Activated CD8-positive, alpha-beta memory T cell treated with anti-CD3 and anti-CD28 coated beads, Interleukin-2, amount 50 U/mL, for 24 hours (primary cell): ENCODE measurements around the gene GASK1A.

ENCODE experiments used
- DNase-seq: peaks from one replicate; pipeline ENCODE4 v3.0.0-alpha.2; 2020; ENCODE audit errors: extremely low read depth

The GASK1A gene

GRCh38 chr3:43087249-43087776 lies 108.2 kb downstream of the GASK1A start:
- no peak for DNase-seq

GRCh38 chr3:43089081-43089480 lies 110.0 kb downstream of the GASK1A start:
- no peak for DNase-seq

DNA sequence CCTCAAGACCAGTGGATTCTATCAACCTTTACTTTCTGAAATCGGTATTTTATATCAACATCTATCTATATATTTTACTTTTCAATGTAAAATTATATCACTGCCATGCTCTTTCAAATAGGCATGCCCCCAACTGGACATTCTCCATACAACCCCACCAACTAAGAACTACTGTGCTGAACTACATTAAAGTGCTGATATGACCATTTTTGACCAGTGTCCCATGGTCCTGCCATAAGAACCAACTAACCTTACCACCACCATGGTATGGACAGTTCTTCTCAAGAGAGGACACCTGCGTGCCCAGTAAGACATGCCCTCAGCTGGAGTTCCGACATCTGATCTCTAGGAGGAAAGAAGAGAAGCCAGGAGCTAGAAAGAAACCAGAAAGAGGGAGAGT lies 111.1 kb downstream of the GASK1A start:
- DNase-seq: no peak

DNA sequence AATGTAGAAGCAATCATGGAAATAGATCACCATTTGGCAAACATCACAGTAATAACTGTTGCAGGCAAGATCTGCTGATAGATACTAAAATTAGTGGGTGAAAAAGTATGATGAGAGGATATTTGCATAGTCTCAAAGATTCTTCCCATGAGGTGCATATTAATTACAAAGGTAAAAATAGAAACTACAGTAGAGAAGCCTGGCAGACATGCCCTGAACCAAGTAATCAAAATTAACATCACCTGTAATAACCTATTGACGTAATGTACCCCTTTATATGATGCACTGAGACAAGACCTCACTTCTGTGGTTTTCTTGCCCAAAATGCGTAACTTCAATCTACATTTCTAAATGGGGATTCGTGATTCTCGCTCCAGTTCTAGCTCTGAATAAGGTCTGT lies 112.4 kb downstream of the GASK1A start:
- no peak for DNase-seq

DNA sequence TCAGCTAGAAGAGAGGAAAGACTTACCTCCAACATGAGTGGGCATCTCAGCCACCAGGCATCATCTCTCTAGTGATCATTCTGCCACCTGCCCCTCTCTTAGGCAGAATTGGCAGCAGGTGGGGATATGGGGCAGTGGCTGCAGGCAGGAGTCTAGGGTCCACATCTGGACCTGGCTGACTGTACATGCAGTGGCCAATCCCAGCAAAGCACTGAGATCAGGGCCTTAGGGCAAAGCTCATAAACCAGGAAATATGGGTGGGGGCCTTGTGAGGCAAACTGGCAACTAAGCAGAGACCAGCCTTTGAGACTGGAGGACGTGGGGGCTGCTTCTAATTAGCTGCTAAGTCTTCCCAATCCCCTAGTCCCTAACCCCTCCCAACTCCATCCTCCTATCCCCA lies 113.9 kb downstream of the GASK1A start:
- DNase-seq: no peak

DNA sequence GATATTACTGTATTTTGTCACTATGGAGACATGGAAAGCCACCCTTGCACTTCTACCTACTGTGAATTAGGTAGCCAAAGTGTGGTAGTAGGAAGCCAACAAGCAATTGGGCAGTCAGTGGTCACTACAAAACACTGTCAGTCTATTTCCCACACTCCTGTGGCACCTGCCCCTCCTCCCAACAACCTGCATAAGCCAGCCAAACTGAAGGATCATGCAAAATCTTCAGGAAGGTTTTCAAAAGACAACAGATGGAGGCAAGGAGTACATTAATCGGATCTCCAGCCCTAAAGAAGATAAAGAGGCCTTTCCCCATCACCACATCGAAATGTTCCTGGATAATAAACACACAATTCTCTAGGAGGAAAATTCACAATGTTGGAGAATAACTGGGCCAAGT lies 114.9 kb downstream of the GASK1A start:
- DNase-seq: no peak

DNA sequence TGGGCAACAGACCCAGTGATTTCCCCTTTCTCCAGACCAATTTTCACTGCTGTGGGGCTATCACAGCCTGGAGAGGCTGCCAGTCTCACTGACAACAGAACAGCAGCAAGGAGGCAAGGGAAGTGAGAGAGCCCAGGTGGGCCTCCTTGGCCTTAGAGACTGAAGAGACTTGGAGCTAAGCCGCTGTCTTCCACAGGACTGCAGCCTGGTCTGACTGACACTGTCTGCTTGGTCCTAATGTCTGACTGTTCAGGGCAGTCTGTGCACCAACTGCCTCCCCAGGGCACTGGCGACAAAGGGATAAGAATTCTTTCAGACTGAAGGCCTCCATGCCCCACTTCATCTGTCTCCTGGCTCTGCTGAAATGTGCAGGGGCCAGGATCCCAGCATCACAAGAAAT lies 115.3 kb downstream of the GASK1A start:
- no peak for DNase-seq

DNA sequence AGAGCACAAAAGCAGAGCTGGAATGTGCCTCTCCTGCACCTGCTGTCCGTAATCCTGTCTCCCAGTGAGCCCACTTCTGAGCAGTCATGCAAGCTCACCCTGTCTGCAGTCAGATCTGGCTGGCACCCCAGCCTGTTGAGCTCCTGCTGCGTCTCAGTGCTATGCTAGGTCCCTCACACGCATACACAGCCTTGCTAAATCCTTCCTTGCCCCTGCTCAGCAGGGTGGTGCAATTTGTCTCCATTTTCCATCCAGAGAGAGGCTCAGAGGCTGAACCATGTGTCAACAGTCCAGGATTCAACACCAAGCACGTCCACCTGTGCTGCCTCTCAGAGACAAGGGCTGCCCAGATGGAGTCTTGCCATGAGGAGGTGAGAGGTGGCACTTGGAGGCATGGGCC lies 115.7 kb downstream of the GASK1A start:
- no peak for DNase-seq

DNA sequence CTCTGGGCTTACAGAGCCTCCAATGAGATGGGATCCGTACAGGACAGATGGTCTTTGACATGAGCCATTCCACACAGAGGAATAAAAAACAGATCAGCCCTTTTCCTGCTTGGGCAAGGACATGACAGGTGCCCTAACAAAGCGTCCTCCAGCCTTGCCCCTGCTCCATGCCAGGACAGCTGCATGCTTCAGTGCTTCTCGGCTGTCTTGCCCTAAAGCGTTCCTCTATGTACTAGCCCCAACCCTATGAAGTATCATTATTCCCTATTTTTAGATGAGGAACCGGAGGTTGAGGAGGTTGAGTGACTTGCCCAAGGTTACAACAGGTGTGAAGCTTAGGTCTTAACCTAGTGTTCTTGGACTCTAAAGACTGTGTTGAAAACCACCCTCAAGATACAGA lies 116.3 kb downstream of the GASK1A start:
- DNase-seq: no peak

- no peak for DNase-seq
Measured at GRCh38 chr3:43096761-43097160, 117.7 kb downstream of the GASK1A start.

GRCh38 chr3:43097400-43098080 lies 118.4 kb downstream of the GASK1A start:
- no peak for DNase-seq

GRCh38 chr3:43098761-43099160 lies 119.7 kb downstream of the GASK1A start:
- DNase-seq: no peak

GRCh38 chr3:43102773-43103480 lies 123.8 kb downstream of the GASK1A start:
- no peak for DNase-seq

DNA sequence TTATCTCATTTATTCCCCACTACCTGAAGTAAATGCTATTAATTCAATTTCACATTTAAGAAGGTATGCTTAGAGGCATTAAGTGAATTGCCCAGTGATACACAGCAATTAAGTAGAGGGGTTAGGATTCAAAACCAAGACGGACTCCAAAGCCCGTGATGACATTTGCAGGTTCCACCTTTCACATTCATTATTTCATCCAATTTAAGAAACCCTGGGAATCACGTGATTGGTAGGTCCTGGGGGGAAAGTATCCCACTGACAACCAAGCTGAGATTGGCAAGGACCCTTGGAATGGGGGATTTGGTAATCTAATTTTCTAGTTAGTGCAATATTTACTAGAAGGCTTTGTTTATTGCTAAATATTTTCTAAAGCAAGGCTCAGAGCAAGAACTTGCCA lies 124.9 kb downstream of the GASK1A start:
- DNase-seq: no peak

DNA sequence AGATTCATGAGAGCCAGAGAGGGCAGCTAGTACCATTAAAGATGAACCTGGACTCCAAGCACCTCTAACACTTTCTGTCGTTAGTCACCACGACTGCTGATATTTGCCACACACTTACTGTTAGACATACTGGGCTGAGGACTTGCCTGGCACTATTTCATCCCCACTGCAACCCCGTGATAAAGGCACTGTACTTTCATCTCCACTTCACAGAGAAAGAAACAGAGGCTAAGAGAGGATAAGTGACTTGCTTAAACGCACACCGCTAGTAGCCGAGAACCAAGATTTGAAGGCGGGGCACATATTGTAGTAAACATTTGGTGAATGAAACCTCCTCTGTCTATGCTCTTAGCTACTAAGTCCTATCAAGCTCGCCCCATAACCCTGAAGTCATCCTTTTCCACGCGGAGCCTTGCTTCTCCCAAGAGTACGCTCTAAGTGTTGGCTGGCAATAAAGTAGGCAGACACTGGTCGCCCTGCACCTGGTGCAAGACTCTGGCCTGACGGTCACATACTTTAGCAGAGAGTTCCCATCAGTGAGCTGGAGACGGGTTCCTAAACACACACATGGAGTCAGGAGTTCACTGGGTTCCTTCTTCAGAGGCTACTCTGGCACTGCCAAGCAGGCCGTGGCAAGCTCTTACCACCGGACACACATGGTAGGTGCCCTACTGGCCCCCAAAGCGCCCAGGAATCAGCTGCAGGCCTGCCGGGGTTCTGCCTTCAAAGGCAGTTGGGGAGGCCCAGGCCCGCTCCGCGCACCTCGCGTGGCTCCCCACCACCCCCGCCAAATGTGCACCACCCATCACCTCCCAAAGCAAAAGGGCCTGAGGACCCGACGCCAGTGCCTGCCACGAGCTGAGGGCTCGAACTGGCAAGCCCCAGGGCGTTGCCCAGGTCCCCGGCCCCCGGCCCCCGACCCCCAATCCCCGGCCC lies 125.8 kb downstream of the GASK1A start:
- DNase-seq: no peak

DNA sequence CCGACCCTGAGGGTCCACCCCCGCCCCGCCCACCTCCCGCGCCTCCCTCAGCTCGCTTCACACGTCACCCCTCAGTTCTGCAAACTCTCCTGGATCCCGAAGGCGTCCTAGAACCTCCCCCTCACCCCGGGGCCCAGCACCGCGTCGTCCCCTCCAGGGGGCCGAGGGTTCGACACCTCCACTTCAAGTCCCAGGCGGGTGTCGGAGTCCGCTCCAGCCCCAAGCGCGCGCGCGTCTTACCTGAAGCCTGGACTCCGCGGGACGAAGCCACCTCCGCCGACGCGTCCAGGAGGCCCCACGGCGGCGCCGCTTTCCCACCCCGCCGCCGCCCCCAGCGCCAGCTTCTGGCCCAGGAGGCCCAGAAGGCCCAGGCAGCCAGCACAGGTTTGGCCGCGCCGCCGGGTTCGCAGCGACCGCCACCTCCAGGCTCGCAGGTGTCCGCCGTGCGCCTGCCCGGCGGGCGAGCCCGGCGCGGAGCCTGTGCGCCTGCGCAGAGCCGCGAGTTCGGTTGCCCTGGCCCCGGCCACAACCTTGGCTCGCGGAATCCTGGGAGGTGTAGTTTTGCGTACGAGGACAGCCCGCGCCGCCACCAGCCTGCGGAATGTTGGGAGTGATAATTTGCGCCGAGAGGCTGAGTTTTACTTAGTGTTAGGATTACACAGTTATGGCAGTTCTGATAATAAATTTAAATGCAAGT lies 126.6 kb downstream of the GASK1A start, which contains the start of gene POMGNT2:
Gene POMGNT2 (minus strand): TSS at position 484 of the 697 bp plus-strand sequence. CDS start 24,648 bp downstream, outside the sequence.
- peak; percentile 62 for DNase-seq

GRCh38 chr3:43106293-43106628 lies 127.2 kb downstream of the GASK1A start:
- no peak for DNase-seq
